OCI-LY3 (cell line): ENCODE measurements around the gene CCDC6.

Source experiments
- EZH2phosphoT487 ChIP-seq: fragments of 200-600 bp; shearing (Covaris generic); IDR thresholded peaks from 2 replicates; pipeline ENCODE4 v1.6.1; 2018; ENCODE audit warnings: antibody characterized with exemption, mixed run types, low read depth
- TF ChIP-seq, protein P1 (sequence below): fragments of 200-600, 300-600 bp; sonication (generic); IDR thresholded peaks from 2 replicates; pipeline ENCODE4 v1.5.1; 2014; ENCODE audit warnings: antibody characterized with exemption, low read length, low read depth

DNA sequence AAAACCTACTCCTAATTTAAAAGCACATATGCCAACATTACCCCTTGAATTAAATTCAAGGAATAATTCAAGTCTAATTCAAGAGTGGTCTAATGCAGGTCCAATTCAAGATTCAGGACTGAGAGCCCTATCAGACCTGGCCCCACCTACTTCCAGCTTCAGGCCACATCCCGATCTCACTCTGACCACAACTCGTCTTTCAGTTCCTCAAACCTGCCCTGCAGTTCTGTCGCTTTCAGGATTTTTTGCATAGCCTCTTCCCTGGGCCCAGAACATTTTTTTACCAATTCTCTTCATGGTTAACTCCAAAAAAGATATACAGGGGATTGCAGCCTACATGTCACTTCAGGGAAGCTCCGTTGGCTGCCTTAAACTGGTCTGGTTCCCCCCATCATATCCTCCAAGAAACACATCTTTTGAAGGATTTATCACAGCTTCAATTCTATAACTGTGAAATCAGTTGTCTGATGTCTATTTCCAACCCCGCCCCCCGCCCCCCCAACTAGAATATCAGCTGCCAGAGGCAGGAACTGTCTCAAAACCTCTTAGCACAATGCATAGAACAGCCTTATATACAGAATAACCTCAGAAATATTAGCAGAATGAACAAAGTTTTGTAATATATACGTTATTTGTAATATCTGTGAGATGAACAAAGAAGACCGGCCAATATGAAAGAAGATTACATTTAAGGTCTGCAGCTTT lies 20.8 kb downstream of the CCDC6 start:
- TF ChIP-seq, protein P1, sequence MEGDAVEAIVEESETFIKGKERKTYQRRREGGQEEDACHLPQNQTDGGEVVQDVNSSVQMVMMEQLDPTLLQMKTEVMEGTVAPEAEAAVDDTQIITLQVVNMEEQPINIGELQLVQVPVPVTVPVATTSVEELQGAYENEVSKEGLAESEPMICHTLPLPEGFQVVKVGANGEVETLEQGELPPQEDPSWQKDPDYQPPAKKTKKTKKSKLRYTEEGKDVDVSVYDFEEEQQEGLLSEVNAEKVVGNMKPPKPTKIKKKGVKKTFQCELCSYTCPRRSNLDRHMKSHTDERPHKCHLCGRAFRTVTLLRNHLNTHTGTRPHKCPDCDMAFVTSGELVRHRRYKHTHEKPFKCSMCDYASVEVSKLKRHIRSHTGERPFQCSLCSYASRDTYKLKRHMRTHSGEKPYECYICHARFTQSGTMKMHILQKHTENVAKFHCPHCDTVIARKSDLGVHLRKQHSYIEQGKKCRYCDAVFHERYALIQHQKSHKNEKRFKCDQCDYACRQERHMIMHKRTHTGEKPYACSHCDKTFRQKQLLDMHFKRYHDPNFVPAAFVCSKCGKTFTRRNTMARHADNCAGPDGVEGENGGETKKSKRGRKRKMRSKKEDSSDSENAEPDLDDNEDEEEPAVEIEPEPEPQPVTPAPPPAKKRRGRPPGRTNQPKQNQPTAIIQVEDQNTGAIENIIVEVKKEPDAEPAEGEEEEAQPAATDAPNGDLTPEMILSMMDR, result no peak
- no peak for TF ChIP-seq EZH2phosphoT487
